WTC11 (cell line): ENCODE results near the gene NPFFR1. TPM values are rescaled to one million over a fixed set of nuclear protein-coding genes. Genes with fewer than 3 reads are reported as not detected.

Experiments
- ATAC-seq: fragments of 200-7000 bp; cut with Tn5 transposase; 2 replicates; pipeline ENCODE4 v1.10.0; 2021; ENCODE audit warnings: mild to moderate bottlenecking, moderate library complexity
- CTCF ChIA-PET: fragments of 300-600 bp; sonication (Branson Sonifier 250); formaldehyde crosslinking; loops from one replicate; lab custom pipeline; 2021; ENCODE audit warnings: antibody characterized with exemption; lab: Charles Lee
- POLR2A ChIA-PET: fragments of 350-600 bp; sonication (Branson Sonifier 250); formaldehyde crosslinking; loops from one replicate; lab custom pipeline; 2021; ENCODE audit warnings: antibody characterized with exemption; lab: Charles Lee
- DNase-seq: peaks from one replicate; pipeline ENCODE4 v3.0.0; 2021; ENCODE audit warnings: low spot score
- H3K27ac Mint-ChIP-seq: 2 replicates; pipeline ENCODE4 v1.8.0; 2021; ENCODE audit warnings: mixed read lengths
- H3K27me3 Mint-ChIP-seq: 2 replicates; pipeline ENCODE4 v1.8.0; 2021; ENCODE audit warnings: low read depth, mild to moderate bottlenecking, moderate library complexity, mixed read lengths
- H3K36me3 Mint-ChIP-seq: 2 replicates; pipeline ENCODE4 v1.8.0; 2021; ENCODE audit warnings: mixed read lengths
- H3K4me1 Mint-ChIP-seq: 2 replicates; pipeline ENCODE4 v1.8.0; 2022; ENCODE audit warnings: mixed read lengths
- H3K4me3 Mint-ChIP-seq: 2 replicates; pipeline ENCODE4 v1.8.0; 2021; ENCODE audit warnings: mild to moderate bottlenecking, moderate library complexity, mixed read lengths
- H3K9me3 Mint-ChIP-seq: 2 replicates; pipeline ENCODE4 v1.8.0; 2021; ENCODE audit warnings: mixed read lengths
- ATF2 ChIP-seq: sonication (generic); formaldehyde crosslinking; IDR thresholded peaks from 2 replicates; pipeline ENCODE4 v1.8.1; 2022; ENCODE audit warnings: low read depth, missing genetic modification reagents, borderline replicate concordance
- CBFB ChIP-seq: sonication (generic); formaldehyde crosslinking; IDR thresholded peaks from 2 replicates; pipeline ENCODE4 v1.8.1; 2022; ENCODE audit warnings: mild to moderate bottlenecking, low read depth, missing genetic modification reagents
- ESRRA ChIP-seq: sonication (generic); formaldehyde crosslinking; IDR thresholded peaks from 2 replicates; pipeline ENCODE4 v1.8.1; 2022; ENCODE audit warnings: mild to moderate bottlenecking, missing genetic modification reagents, borderline replicate concordance
- FOXJ3 ChIP-seq: sonication (generic); formaldehyde crosslinking; IDR thresholded peaks from 2 replicates; pipeline ENCODE4 v1.9.0; 2021; ENCODE audit warnings: missing genetic modification reagents, mild to moderate bottlenecking, borderline replicate concordance
- FOXK1 ChIP-seq: sonication (generic); formaldehyde crosslinking; IDR thresholded peaks from 2 replicates; pipeline ENCODE4 v1.8.0; 2022; ENCODE audit warnings: mild to moderate bottlenecking, moderate library complexity, missing genetic modification reagents
- IRF2 ChIP-seq: sonication (generic); formaldehyde crosslinking; IDR thresholded peaks from 2 replicates; pipeline ENCODE4 v1.8.0; 2022; ENCODE audit warnings: low read depth, missing genetic modification reagents, borderline replicate concordance
- NR2C2 ChIP-seq: sonication (generic); formaldehyde crosslinking; IDR thresholded peaks from 2 replicates; pipeline ENCODE4 v1.8.0; 2022; ENCODE audit warnings: mild to moderate bottlenecking, missing genetic modification reagents
- TEAD1 ChIP-seq: sonication (generic); formaldehyde crosslinking; IDR thresholded peaks from 2 replicates; pipeline ENCODE4 v1.8.0; 2022; ENCODE audit warnings: mild to moderate bottlenecking, missing genetic modification reagents
- TEAD4 ChIP-seq: sonication (generic); formaldehyde crosslinking; IDR thresholded peaks from 2 replicates; pipeline ENCODE4 v1.8.0; 2022; ENCODE audit warnings: mild to moderate bottlenecking, missing genetic modification reagents
- USF1 ChIP-seq: sonication (generic); formaldehyde crosslinking; IDR thresholded peaks from 2 replicates; pipeline ENCODE4 v1.8.0; 2022; ENCODE audit warnings: mild to moderate bottlenecking, missing genetic modification reagents
- ZNF138 ChIP-seq: sonication (generic); formaldehyde crosslinking; conservative IDR thresholded peaks from 2 replicates; pipeline ENCODE4 v1.8.1; 2022; ENCODE audit warnings: mild to moderate bottlenecking, moderate library complexity, missing genetic modification reagents
- ZNF219 ChIP-seq: sonication (generic); formaldehyde crosslinking; IDR thresholded peaks from 2 replicates; pipeline ENCODE4 v1.8.0; 2023; ENCODE audit warnings: missing genetic modification reagents, mild to moderate bottlenecking, borderline replicate concordance
- ZNF232 ChIP-seq: sonication (generic); formaldehyde crosslinking; IDR thresholded peaks from 2 replicates; pipeline ENCODE4 v1.8.0; 2022; ENCODE audit warnings: mild to moderate bottlenecking, missing genetic modification reagents
- ZNF263 ChIP-seq: sonication (generic); formaldehyde crosslinking; IDR thresholded peaks from 2 replicates; pipeline ENCODE4 v1.8.1; 2022; ENCODE audit warnings: low read depth, mild to moderate bottlenecking, moderate library complexity, missing genetic modification reagents
- ZNF317 ChIP-seq: sonication (generic); formaldehyde crosslinking; IDR thresholded peaks from 2 replicates; pipeline ENCODE4 v1.8.1; 2023; ENCODE audit warnings: low read depth, mild to moderate bottlenecking, moderate library complexity, missing genetic modification reagents, borderline replicate concordance
- ZNF396 ChIP-seq: fragments of 250-450 bp; sonication (Bioruptor Pico); IDR thresholded peaks from 2 replicates; pipeline ENCODE4 v1.8.0; 2021; ENCODE audit warnings: mild to moderate bottlenecking, moderate library complexity, borderline replicate concordance
- ZNF423 ChIP-seq: fragments of 250-450 bp; sonication (Bioruptor Pico); IDR thresholded peaks from 2 replicates; pipeline ENCODE4 v2.1.2; 2022; ENCODE audit warnings: mild to moderate bottlenecking, moderate library complexity
- total RNA-seq: library from RNA; stranded (reverse); gene quantifications from 3 replicates; pipeline ENCODE4 v1.2.3, GENCODE V29; 2021
- TF ChIP-seq, protein P1 (sequence below): fragments of 250-450 bp; sonication (Bioruptor Pico); IDR thresholded peaks from 2 replicates; pipeline ENCODE4 v2.1.2; 2022; ENCODE audit warnings: mild to moderate bottlenecking, moderate library complexity
- TF ChIP-seq, protein P2 (sequence below): sonication (generic); formaldehyde crosslinking; conservative IDR thresholded peaks from 2 replicates; pipeline ENCODE4 v1.8.1; 2023; ENCODE audit warnings: mild to moderate bottlenecking, low read depth, missing genetic modification reagents, moderate library complexity
- TF ChIP-seq, protein P3 (sequence below): sonication (generic); formaldehyde crosslinking; IDR thresholded peaks from 2 replicates; pipeline ENCODE4 v1.8.1; 2022; ENCODE audit warnings: mild to moderate bottlenecking, moderate library complexity, missing genetic modification reagents
- TF ChIP-seq, protein P4 (sequence below): sonication (generic); formaldehyde crosslinking; IDR thresholded peaks from 2 replicates; pipeline ENCODE4 v1.8.0; 2023; ENCODE audit warnings: mild to moderate bottlenecking, missing genetic modification reagents

NPFFR1 gene
- total RNA-seq, 1 experiment from 2014 or later: 0.04 TPM

DNA sequence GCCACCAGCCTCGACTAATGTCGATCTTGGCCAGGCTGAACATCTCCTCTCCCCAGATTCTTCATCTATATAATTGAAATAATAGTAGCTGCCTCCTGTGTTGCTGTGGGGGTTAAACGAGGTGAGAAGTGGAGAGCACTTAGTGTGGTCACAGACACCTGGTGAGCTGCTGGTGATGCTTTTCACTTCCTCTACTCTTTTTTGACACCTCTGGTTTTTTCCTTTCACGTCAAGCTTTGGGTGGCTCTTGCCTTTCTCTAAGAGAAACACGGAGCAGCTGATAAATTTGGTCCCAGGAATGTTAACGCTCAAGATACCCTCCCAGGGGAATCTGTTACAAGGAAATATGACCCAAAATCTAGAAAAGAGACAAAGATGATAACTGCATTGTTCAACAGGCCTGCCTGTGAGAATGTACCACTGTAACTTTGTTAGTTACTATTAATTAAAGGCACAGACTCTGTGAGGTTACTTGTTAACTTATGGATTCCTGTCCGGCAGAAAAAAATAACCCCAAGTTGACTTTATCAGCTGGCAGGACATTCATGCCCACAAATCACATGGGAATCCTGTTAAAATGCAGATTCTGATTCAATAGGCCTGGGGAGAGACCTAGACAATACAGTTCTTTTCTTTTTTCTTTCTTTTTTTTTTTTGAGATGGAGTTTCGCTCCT, 9.5 kb upstream of the NPFFR1 start:
- DNase-seq (no peak), ATAC-seq (no peak)
- no peak overlapping the region for H3K27ac Mint-ChIP-seq
- POLR2A ChIA-PET: no interaction called here
- peaks cover 8% of the 10 kb centered on the region for H3K4me1 Mint-ChIP-seq
- H3K9me3 Mint-ChIP-seq: no peaks in the 10 kb centered on the region
- TF ChIP-seq ESRRA (CRISPR knock-in tag) (no peak), IRF2 (CRISPR knock-in tag) (no peak), ZNF232 (CRISPR knock-in tag) (no peak), ZNF138 (CRISPR knock-in tag) (no peak)
- TF ChIP-seq, protein P1, sequence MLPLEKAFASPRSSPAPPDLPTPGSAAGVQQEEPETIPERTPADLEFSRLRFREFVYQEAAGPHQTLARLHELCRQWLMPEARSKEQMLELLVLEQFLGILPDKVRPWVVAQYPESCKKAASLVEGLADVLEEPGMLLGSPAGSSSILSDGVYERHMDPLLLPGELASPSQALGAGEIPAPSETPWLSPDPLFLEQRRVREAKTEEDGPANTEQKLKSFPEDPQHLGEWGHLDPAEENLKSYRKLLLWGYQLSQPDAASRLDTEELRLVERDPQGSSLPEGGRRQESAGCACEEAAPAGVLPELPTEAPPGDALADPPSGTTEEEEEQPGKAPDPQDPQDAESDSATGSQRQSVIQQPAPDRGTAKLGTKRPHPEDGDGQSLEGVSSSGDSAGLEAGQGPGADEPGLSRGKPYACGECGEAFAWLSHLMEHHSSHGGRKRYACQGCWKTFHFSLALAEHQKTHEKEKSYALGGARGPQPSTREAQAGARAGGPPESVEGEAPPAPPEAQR (CRISPR knock-in tag): no peak
- no peaks in the 10 kb centered on the region for H3K27me3 Mint-ChIP-seq
- no peak overlapping the region for H3K4me3 Mint-ChIP-seq
- CTCF ChIA-PET: interaction anchor here (0.8 to 3.0 kb wide), 6 partner anchors 23 to 72 kb away, joined by 3 to 13 read pairs (median 4); no protein-coding TSS in a partner anchor
- no peaks in the 10 kb centered on the region for H3K36me3 Mint-ChIP-seq

DNA sequence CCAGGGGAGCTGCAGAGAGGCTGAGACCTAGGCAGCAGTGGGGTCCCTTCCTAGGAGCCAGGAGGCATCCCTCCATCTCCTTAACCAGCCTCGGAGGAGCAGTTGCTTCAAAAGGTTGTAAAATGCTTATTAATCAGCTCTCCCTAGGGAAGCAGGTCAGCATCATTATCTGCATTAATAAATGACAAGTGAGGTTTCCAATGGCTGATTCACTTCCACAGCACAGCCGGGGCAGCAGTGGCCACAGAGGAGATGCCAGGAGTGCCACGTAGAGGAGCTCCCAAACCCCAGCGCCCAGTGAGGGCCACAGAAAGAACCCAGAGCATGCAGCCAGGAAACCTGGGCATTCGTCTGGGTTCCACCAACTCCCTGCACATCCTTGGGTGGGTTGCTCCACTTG, 8.2 kb upstream of the NPFFR1 start:
- Mint-ChIP-seq H3K9me3 (no peaks in the 10 kb centered on the region), H3K27me3 (peaks cover 5% of the 10 kb centered on the region; the same call in 1 of the 2 replicates), H3K4me3 (no peak overlapping the region), H3K36me3 (no peaks in the 10 kb centered on the region), H3K4me1 (peaks cover 8% of the 10 kb centered on the region), H3K27ac (no peak overlapping the region)
- TF ChIP-seq TEAD4 (CRISPR knock-in tag) (no peak), ZNF263 (CRISPR knock-in tag) (no peak), USF1 (CRISPR knock-in tag) (no peak), CBFB (CRISPR knock-in tag) (no peak), FOXK1 (CRISPR knock-in tag) (no peak), ZNF317 (CRISPR knock-in tag) (no peak)
- TF ChIP-seq, protein P2, sequence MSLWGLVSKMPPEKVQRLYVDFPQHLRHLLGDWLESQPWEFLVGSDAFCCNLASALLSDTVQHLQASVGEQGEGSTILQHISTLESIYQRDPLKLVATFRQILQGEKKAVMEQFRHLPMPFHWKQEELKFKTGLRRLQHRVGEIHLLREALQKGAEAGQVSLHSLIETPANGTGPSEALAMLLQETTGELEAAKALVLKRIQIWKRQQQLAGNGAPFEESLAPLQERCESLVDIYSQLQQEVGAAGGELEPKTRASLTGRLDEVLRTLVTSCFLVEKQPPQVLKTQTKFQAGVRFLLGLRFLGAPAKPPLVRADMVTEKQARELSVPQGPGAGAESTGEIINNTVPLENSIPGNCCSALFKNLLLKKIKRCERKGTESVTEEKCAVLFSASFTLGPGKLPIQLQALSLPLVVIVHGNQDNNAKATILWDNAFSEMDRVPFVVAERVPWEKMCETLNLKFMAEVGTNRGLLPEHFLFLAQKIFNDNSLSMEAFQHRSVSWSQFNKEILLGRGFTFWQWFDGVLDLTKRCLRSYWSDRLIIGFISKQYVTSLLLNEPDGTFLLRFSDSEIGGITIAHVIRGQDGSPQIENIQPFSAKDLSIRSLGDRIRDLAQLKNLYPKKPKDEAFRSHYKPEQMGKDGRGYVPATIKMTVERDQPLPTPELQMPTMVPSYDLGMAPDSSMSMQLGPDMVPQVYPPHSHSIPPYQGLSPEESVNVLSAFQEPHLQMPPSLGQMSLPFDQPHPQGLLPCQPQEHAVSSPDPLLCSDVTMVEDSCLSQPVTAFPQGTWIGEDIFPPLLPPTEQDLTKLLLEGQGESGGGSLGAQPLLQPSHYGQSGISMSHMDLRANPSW: no peak
- CTCF ChIA-PET: interaction anchor here (1.5 to 3.0 kb wide), 2 partner anchors 27 to 32 kb away, joined by 4 to 13 read pairs; no protein-coding TSS in a partner anchor
- DNase-seq: no peak
- POLR2A ChIA-PET: no interaction called here
- ATAC-seq: no peak

DNA sequence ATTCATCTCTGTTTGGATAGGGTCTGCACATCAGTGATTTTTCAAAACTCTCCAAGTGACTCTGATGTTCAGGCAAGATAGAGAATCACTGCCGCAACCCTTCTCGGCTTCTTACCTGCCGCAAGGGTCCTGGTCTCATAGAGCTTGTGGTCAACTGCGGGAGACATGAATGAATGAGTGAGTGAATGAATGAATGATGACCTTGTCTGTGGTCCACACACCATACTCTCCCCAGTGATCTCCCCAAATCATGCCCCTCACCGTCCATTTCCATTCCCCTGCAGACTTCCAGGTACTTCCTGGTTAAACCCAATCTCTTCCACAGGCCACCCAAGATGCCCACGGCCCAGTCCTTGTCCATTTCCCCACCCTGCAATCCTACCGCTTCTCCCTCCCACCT, 5.9 kb upstream of the NPFFR1 start:
- Mint-ChIP-seq H3K36me3 (no peaks in the 10 kb centered on the region), H3K27me3 (peaks cover 24% of the 10 kb centered on the region), H3K4me1 (peaks cover under 1% of the 10 kb centered on the region; the same call in 1 of the 2 replicates), H3K4me3 (no peak overlapping the region), H3K9me3 (no peaks in the 10 kb centered on the region), H3K27ac (no peak overlapping the region)
- ChIA-PET CTCF (interaction anchor here (0.8 to 1.4 kb wide), 2 partner anchors 25 to 75 kb away, joined by 4 to 8 read pairs; no protein-coding TSS in a partner anchor), POLR2A (no interaction called here)
- ATAC-seq (no peak), DNase-seq (no peak)
- TF ChIP-seq IRF2 (CRISPR knock-in tag) (no peak), FOXJ3 (CRISPR knock-in tag) (no peak), NR2C2 (CRISPR knock-in tag) (no peak), ZNF219 (CRISPR knock-in tag) (no peak), ATF2 (CRISPR knock-in tag) (no peak), ZNF423 (CRISPR knock-in tag) (no peak), ZNF263 (CRISPR knock-in tag) (no peak), ZNF396 (CRISPR knock-in tag) (no peak), TEAD1 (CRISPR knock-in tag) (no peak)
- TF ChIP-seq, protein P3, sequence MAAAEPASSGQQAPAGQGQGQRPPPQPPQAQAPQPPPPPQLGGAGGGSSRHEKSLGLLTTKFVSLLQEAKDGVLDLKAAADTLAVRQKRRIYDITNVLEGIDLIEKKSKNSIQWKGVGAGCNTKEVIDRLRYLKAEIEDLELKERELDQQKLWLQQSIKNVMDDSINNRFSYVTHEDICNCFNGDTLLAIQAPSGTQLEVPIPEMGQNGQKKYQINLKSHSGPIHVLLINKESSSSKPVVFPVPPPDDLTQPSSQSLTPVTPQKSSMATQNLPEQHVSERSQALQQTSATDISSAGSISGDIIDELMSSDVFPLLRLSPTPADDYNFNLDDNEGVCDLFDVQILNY (CRISPR knock-in tag): no peak
- TF ChIP-seq, protein P4, sequence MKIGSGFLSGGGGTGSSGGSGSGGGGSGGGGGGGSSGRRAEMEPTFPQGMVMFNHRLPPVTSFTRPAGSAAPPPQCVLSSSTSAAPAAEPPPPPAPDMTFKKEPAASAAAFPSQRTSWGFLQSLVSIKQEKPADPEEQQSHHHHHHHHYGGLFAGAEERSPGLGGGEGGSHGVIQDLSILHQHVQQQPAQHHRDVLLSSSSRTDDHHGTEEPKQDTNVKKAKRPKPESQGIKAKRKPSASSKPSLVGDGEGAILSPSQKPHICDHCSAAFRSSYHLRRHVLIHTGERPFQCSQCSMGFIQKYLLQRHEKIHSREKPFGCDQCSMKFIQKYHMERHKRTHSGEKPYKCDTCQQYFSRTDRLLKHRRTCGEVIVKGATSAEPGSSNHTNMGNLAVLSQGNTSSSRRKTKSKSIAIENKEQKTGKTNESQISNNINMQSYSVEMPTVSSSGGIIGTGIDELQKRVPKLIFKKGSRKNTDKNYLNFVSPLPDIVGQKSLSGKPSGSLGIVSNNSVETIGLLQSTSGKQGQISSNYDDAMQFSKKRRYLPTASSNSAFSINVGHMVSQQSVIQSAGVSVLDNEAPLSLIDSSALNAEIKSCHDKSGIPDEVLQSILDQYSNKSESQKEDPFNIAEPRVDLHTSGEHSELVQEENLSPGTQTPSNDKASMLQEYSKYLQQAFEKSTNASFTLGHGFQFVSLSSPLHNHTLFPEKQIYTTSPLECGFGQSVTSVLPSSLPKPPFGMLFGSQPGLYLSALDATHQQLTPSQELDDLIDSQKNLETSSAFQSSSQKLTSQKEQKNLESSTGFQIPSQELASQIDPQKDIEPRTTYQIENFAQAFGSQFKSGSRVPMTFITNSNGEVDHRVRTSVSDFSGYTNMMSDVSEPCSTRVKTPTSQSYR (CRISPR knock-in tag): no peak
